ENCODE measurements around the gene CNDP1. TPM values are rescaled to one million over a fixed set of nuclear protein-coding genes. Genes with fewer than 3 reads are reported as not detected.

CNDP1 gene
- total and polyA plus RNA-seq, 2 donors (not counting 1 experiment from before 2014, with no cell fraction given) = 0.19 to 0.57 TPM

GRCh38 chr18:74609535-74609934 is 75.2 kb downstream of the CNDP1 start:
- TF ChIP-seq EZH2 (IDR thresholded peaks at IDR 0.05; ENCODE audit: borderline replicate concordance, insufficient read depth, low read depth, low read length, poor library complexity, severe bottlenecking) = no peak
- TF ChIP-seq, protein P1, sequence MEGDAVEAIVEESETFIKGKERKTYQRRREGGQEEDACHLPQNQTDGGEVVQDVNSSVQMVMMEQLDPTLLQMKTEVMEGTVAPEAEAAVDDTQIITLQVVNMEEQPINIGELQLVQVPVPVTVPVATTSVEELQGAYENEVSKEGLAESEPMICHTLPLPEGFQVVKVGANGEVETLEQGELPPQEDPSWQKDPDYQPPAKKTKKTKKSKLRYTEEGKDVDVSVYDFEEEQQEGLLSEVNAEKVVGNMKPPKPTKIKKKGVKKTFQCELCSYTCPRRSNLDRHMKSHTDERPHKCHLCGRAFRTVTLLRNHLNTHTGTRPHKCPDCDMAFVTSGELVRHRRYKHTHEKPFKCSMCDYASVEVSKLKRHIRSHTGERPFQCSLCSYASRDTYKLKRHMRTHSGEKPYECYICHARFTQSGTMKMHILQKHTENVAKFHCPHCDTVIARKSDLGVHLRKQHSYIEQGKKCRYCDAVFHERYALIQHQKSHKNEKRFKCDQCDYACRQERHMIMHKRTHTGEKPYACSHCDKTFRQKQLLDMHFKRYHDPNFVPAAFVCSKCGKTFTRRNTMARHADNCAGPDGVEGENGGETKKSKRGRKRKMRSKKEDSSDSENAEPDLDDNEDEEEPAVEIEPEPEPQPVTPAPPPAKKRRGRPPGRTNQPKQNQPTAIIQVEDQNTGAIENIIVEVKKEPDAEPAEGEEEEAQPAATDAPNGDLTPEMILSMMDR (IDR thresholded peaks at IDR 0.05) = no peak
- Histone ChIP-seq H3K4me2 (replicated peaks; ENCODE audit: low read depth, low read length, poor library complexity, severe bottlenecking) (no peak overlapping the region), H3K27me3 (replicated peaks in 1 of 4; ENCODE audit: control extremely low read depth in 1 of 4, control insufficient read depth in 3 of 4, insufficient read depth in 4 of 4, low read length in 3 of 4) (no peaks in the 10 kb centered on the region), H2AFZ (ENCODE audit: insufficient read depth, low read depth, low read length, poor library complexity, severe bottlenecking) (no peak overlapping the region), H3K9me3 (ENCODE audit: control extremely low read depth in 1 of 3, control insufficient read depth in 2 of 3, insufficient read depth in 1 of 3, low read length in 2 of 3) (no peaks in the 10 kb centered on the region), H3K4me3 (ENCODE audit: control extremely low read depth in 1 of 5, extremely low read depth in 1 of 5, insufficient read depth in 1 of 5, low read depth in 2 of 5, low read length in 4 of 5) (no peak overlapping the region), H3K9ac (ENCODE audit: low read length) (no peak overlapping the region), H3K27ac (ENCODE audit: low read length in 2 of 2) (no peak overlapping the region), H4K20me1 (ENCODE audit: control insufficient read depth, insufficient read depth, low read length, poor library complexity, severe bottlenecking) (peaks cover 42% of the 10 kb centered on the region), H3K4me1 (ENCODE audit: control insufficient read depth in 2 of 2, insufficient read depth in 2 of 2, low read length in 2 of 2) (no peaks in the 10 kb centered on the region), H3K79me2 (ENCODE audit: control insufficient read depth, insufficient read depth, low read length) (peaks cover 74% of the 10 kb centered on the region), H3K36me3 (replicated peaks in 1 of 2; ENCODE audit: control extremely low read depth in 1 of 2, control insufficient read depth in 1 of 2, extremely low read depth in 1 of 2, insufficient read depth in 2 of 2, low read length in 1 of 2) (peaks cover 0 to 1% of the 10 kb centered on the region in 2 experiments)
- Mint-ChIP-seq H3K9me3 (ENCODE audit: insufficient read depth) (no peaks in the 10 kb centered on the region), H3K27me3 (no peaks in the 10 kb centered on the region), H3K4me3 (no peak overlapping the region), H3K4me1 (peaks cover 20% of the 10 kb centered on the region), H3K27ac (no peak overlapping the region)
- no CpG with 5 or more reads among the region's 3 CpGs for WGBS (ENCODE audit: insufficient coverage)
- ATAC-seq (ENCODE audit: low read depth) = no peak
- CTCF ChIA-PET = interaction anchor here (0.8 to 1.3 kb wide), 2 partner anchors 11 to 58 kb away, joined by 3 to 4 read pairs; no protein-coding TSS in a partner anchor
- no peak for DNase-seq
- intact Hi-C loops (cut with micrococcal nuclease) = no loop called here
- POLR2A ChIA-PET = no interaction called here

GRCh38 chr18:74610051-74610615 is 75.8 kb downstream of the CNDP1 start:
- TF ChIP-seq, protein P1 (IDR thresholded peaks at IDR 0.05) = no peak
- TF ChIP-seq EZH2 (IDR thresholded peaks at IDR 0.05; ENCODE audit: borderline replicate concordance, insufficient read depth, low read depth, low read length, poor library complexity, severe bottlenecking) = no peak
- no peaks in the 10 kb centered on the region for H3K9me3 Mint-ChIP-seq (ENCODE audit: insufficient read depth)
- Histone ChIP-seq H3K27me3 (replicated peaks in 1 of 4; ENCODE audit: control extremely low read depth in 1 of 4, control insufficient read depth in 3 of 4, insufficient read depth in 4 of 4, low read length in 3 of 4) (no peaks in the 10 kb centered on the region), H4K20me1 (ENCODE audit: control insufficient read depth, insufficient read depth, low read length, poor library complexity, severe bottlenecking) (peaks cover 37% of the 10 kb centered on the region), H3K9me3 (ENCODE audit: control extremely low read depth in 1 of 3, control insufficient read depth in 2 of 3, insufficient read depth in 1 of 3, low read length in 2 of 3) (peaks cover 0 to 3% (median 0%) of the 10 kb centered on the region in 3 donors), H2AFZ (ENCODE audit: insufficient read depth, low read depth, low read length, poor library complexity, severe bottlenecking) (no peak overlapping the region), H3K27ac (ENCODE audit: low read length in 2 of 2) (no peak overlapping the region), H3K4me3 (ENCODE audit: control extremely low read depth in 1 of 5, extremely low read depth in 1 of 5, insufficient read depth in 1 of 5, low read depth in 2 of 5, low read length in 4 of 5) (no peak overlapping the region), H3K36me3 (replicated peaks in 1 of 2; ENCODE audit: control extremely low read depth in 1 of 2, control insufficient read depth in 1 of 2, extremely low read depth in 1 of 2, insufficient read depth in 2 of 2, low read length in 1 of 2) (peaks cover 0 to 1% of the 10 kb centered on the region in 2 experiments), H3K9ac (ENCODE audit: low read length) (no peak overlapping the region), H3K4me2 (replicated peaks; ENCODE audit: low read depth, low read length, poor library complexity, severe bottlenecking) (no peak overlapping the region), H3K4me1 (ENCODE audit: control insufficient read depth in 2 of 2, insufficient read depth in 2 of 2, low read length in 2 of 2) (no peaks in the 10 kb centered on the region), H3K79me2 (ENCODE audit: control insufficient read depth, insufficient read depth, low read length) (peaks cover 73% of the 10 kb centered on the region)
- ChIA-PET CTCF (interaction anchor here (0.8 to 1.3 kb wide), 2 partner anchors 11 to 58 kb away, joined by 3 to 4 read pairs; no protein-coding TSS in a partner anchor), POLR2A (no interaction called here)
- no peak overlapping the region for H3K4me3 Mint-ChIP-seq
- ATAC-seq (ENCODE audit: low read depth) (no peak), DNase-seq (no peak)
- H3K27me3 Mint-ChIP-seq = no peaks in the 10 kb centered on the region
- intact Hi-C loops (cut with micrococcal nuclease) = no loop called here
- no CpG with 5 or more reads among the region's 7 CpGs for WGBS (ENCODE audit: insufficient coverage)
- no peak overlapping the region for H3K27ac Mint-ChIP-seq
- peaks cover 20% of the 10 kb centered on the region for H3K4me1 Mint-ChIP-seq

Data from B cell (primary cell).